ENCODE measurements around the gene NR4A3.

Gene NR4A3

GRCh38 chr9:99793528-99793927 is 28.2 kb upstream of the NR4A3 start:
- H3F3A ChIP-seq (ENCODE audit: insufficient read depth, low read length): no peaks in the 10 kb centered on the region
- no peak overlapping the region for H3K9ac ChIP-seq (ENCODE audit: low read length)
- DNase-seq: no peak
- H3K4me1 ChIP-seq (ENCODE audit: low read length): no peaks in the 10 kb centered on the region
- H3K27ac ChIP-seq (ENCODE audit: low read length): no peak overlapping the region
- no peaks in the 10 kb centered on the region for H3K9me2 ChIP-seq (replicated peaks; ENCODE audit: insufficient read depth, low read length)
- H3K27me3 ChIP-seq (replicated peaks; ENCODE audit: insufficient read depth, low read length): no peaks in the 10 kb centered on the region
- H3K4me3 ChIP-seq (ENCODE audit: low read length): no peak overlapping the region
- H2AFZ ChIP-seq (ENCODE audit: low read length): no peak overlapping the region
- no peak overlapping the region for H3K4me2 ChIP-seq (ENCODE audit: low read depth, low read length)
- no peaks in the 10 kb centered on the region for H3K79me2 ChIP-seq (ENCODE audit: low read length)
- TF ChIP-seq CTCF (IDR thresholded peaks at IDR 0.05; ENCODE audit: low read length): no peak
- no peak for TF ChIP-seq EZH2phosphoT487 (IDR thresholded peaks at IDR 0.05; ENCODE audit: low read length)
- no peak for TF ChIP-seq EZH2 (optimal IDR thresholded peaks at IDR 0.05; ENCODE audit: low read depth, low read length)
- no peaks in the 10 kb centered on the region for H4K20me1 ChIP-seq (ENCODE audit: insufficient read depth, low read length)
- H3K9me3 ChIP-seq (replicated peaks; ENCODE audit: insufficient read depth, low read length): no peaks in the 10 kb centered on the region
- no peaks in the 10 kb centered on the region for H3K36me3 ChIP-seq (replicated peaks; ENCODE audit: insufficient read depth, low read length)

DNA sequence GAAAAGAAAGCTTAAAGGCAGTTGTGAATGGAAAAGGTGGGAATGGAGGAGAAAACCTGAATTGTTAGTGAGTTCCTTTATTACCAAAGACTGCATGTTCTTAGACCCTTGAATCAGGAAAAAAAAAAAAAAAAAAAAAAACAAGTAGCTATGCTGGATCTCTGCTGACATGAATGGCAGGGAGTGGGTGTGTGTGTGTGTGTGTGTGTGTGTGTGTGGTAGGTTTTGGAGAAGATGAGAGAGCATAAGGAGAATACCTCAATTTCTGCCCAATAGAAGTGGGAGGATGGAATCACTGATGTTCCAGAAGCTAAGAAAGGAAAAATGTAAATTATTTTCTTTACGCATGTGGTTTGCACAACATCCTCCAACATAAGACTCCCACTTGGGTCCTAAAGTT is 25.5 kb upstream of the NR4A3 start:
- no peak overlapping the region for H2AFZ ChIP-seq (ENCODE audit: low read length)
- H3K27me3 ChIP-seq (replicated peaks; ENCODE audit: insufficient read depth, low read length): no peaks in the 10 kb centered on the region
- TF ChIP-seq CTCF (IDR thresholded peaks at IDR 0.05; ENCODE audit: low read length) (no peak), EZH2phosphoT487 (IDR thresholded peaks at IDR 0.05; ENCODE audit: low read length) (no peak), EZH2 (optimal IDR thresholded peaks at IDR 0.05; ENCODE audit: low read depth, low read length) (no peak)
- H3K4me1 ChIP-seq (ENCODE audit: low read length): no peaks in the 10 kb centered on the region
- DNase-seq: no peak
- no peak overlapping the region for H3K9ac ChIP-seq (ENCODE audit: low read length)
- H3K9me3 ChIP-seq (replicated peaks; ENCODE audit: insufficient read depth, low read length): no peaks in the 10 kb centered on the region
- no peak overlapping the region for H3K4me3 ChIP-seq (ENCODE audit: low read length)
- no peak overlapping the region for H3K4me2 ChIP-seq (ENCODE audit: low read depth, low read length)
- no peaks in the 10 kb centered on the region for H3K36me3 ChIP-seq (replicated peaks; ENCODE audit: insufficient read depth, low read length)
- H3K9me2 ChIP-seq (replicated peaks; ENCODE audit: insufficient read depth, low read length): no peaks in the 10 kb centered on the region
- no peak overlapping the region for H3K27ac ChIP-seq (ENCODE audit: low read length)
- H3K79me2 ChIP-seq (ENCODE audit: low read length): no peaks in the 10 kb centered on the region
- no peaks in the 10 kb centered on the region for H3F3A ChIP-seq (ENCODE audit: insufficient read depth, low read length)
- no peaks in the 10 kb centered on the region for H4K20me1 ChIP-seq (ENCODE audit: insufficient read depth, low read length)

DNA sequence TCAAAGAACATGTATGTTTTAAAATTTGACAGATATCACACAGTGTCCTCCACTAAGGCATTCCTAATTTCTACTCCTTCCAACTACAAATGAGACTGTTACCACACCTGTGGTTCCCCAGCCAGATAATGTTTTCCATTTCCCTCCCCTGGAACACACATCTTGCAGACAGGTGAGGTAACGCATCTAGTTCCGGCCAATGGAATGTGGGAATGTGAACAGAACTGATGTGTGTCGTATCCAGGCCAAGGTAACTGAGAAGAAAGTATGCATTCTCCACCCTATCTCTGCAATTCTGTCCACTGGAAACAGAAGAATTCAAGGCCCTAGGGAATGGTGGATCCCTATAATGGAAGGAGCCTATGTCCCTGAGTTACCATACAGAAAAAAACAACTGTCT is 19.9 kb upstream of the NR4A3 start:
- Histone ChIP-seq H3K4me3 (ENCODE audit: low read length) (no peak overlapping the region), H2AFZ (ENCODE audit: low read length) (no peak overlapping the region), H3K27me3 (replicated peaks; ENCODE audit: insufficient read depth, low read length) (no peaks in the 10 kb centered on the region), H3K4me1 (ENCODE audit: low read length) (no peaks in the 10 kb centered on the region), H3K4me2 (ENCODE audit: low read depth, low read length) (no peak overlapping the region), H4K20me1 (ENCODE audit: insufficient read depth, low read length) (no peaks in the 10 kb centered on the region), H3F3A (ENCODE audit: insufficient read depth, low read length) (no peaks in the 10 kb centered on the region), H3K9ac (ENCODE audit: low read length) (no peak overlapping the region), H3K9me2 (replicated peaks; ENCODE audit: insufficient read depth, low read length) (no peaks in the 10 kb centered on the region), H3K36me3 (replicated peaks; ENCODE audit: insufficient read depth, low read length) (no peaks in the 10 kb centered on the region), H3K27ac (ENCODE audit: low read length) (no peak overlapping the region), H3K79me2 (ENCODE audit: low read length) (no peaks in the 10 kb centered on the region), H3K9me3 (replicated peaks; ENCODE audit: insufficient read depth, low read length) (no peaks in the 10 kb centered on the region)
- no peak for DNase-seq
- no peak for TF ChIP-seq EZH2 (optimal IDR thresholded peaks at IDR 0.05; ENCODE audit: low read depth, low read length)
- TF ChIP-seq EZH2phosphoT487 (IDR thresholded peaks at IDR 0.05; ENCODE audit: low read length): no peak

- Histone ChIP-seq H3F3A (ENCODE audit: insufficient read depth, low read length) (no peaks in the 10 kb centered on the region), H2AFZ (ENCODE audit: low read length) (no peak overlapping the region), H3K4me2 (ENCODE audit: low read depth, low read length) (no peak overlapping the region), H3K27ac (ENCODE audit: low read length) (no peak overlapping the region), H3K9me2 (replicated peaks; ENCODE audit: insufficient read depth, low read length) (no peaks in the 10 kb centered on the region), H3K9me3 (replicated peaks; ENCODE audit: insufficient read depth, low read length) (no peaks in the 10 kb centered on the region), H3K4me3 (ENCODE audit: low read length) (no peak overlapping the region), H3K9ac (ENCODE audit: low read length) (no peak overlapping the region), H4K20me1 (ENCODE audit: insufficient read depth, low read length) (no peaks in the 10 kb centered on the region), H3K27me3 (replicated peaks; ENCODE audit: insufficient read depth, low read length) (no peaks in the 10 kb centered on the region), H3K79me2 (ENCODE audit: low read length) (no peaks in the 10 kb centered on the region), H3K36me3 (replicated peaks; ENCODE audit: insufficient read depth, low read length) (no peaks in the 10 kb centered on the region), H3K4me1 (ENCODE audit: low read length) (no peaks in the 10 kb centered on the region)
- no peak for TF ChIP-seq EZH2 (optimal IDR thresholded peaks at IDR 0.05; ENCODE audit: low read depth, low read length)
- no peak for TF ChIP-seq EZH2phosphoT487 (IDR thresholded peaks at IDR 0.05; ENCODE audit: low read length)
- no peak for TF ChIP-seq CTCF (IDR thresholded peaks at IDR 0.05; ENCODE audit: low read length)
- DNase-seq: no peak
These were observed 18.0 kb upstream of the NR4A3 start for GRCh38 chr9:99803694-99804093.
